HEK293 (cell line): ENCODE data around the gene VLDLR.

Experiments used
- CTCF ChIA-PET: fragments of 350-600 bp; formaldehyde crosslinking; extraction: SDS; loops from one replicate; lab custom pipeline; 2021; ENCODE audit warnings: antibody characterized with exemption; lab: Yijun Ruan, JAX
- POLR2A ChIA-PET: fragments of 300-600 bp; formaldehyde crosslinking; extraction: SDS; loops from one replicate; lab custom pipeline; 2020; ENCODE audit warnings: antibody characterized with exemption, inconsistent platforms; lab: Yijun Ruan, JAX
- H3K27ac ChIP-seq: fragments of 200-500 bp; sonication (Bioruptor generic); 2 replicates; pipeline ENCODE4 v1.5.1; 2014; ENCODE audit warnings: low read depth, low read length, control low read depth, inconsistent platforms; ENCODE audit errors: extremely low read depth
- H3K36me3 ChIP-seq, 2 experiments: fragments of 200-500 bp in 1 of 2; sonication (Bioruptor generic) in 1 of 2; 1 replicate in 1 of 2; 2 replicates in 1 of 2; pipeline ENCODE4 v1.5.1; 2014 to 2017; ENCODE audit warnings: inconsistent platforms in 2 of 2, low read length in 2 of 2; ENCODE audit not compliant: control insufficient read depth in 2 of 2, insufficient read depth in 1 of 2
- H3K4me1 ChIP-seq: fragments of 200-500 bp; sonication (Bioruptor generic); 2 replicates; pipeline ENCODE4 v1.5.1; 2014; ENCODE audit warnings: mild to moderate bottlenecking, low read length, inconsistent platforms; ENCODE audit not compliant: control insufficient read depth, insufficient read depth
- H3K4me3 ChIP-seq: 2 replicates; pipeline ENCODE4 v1.5.1; 2011; ENCODE audit warnings: low read depth, mild to moderate bottlenecking, control low read depth, low read length, moderate library complexity
- H3K9me3 ChIP-seq: fragments of 200-500 bp; sonication (Bioruptor generic); 2 replicates; pipeline ENCODE4 v1.5.1; 2014; ENCODE audit warnings: low read depth, low read length, inconsistent platforms; ENCODE audit not compliant: control insufficient read depth, insufficient read depth
- FEZF1 ChIP-seq: fragments of 450-650 bp; formaldehyde crosslinking; IDR thresholded peaks from 2 replicates; pipeline ENCODE4 v1.5.1; 2016; ENCODE audit warnings: missing biosample characterization, missing genetic modification characterization
- INSM2 ChIP-seq: fragments of 450-650 bp; formaldehyde crosslinking; IDR thresholded peaks from 2 replicates; pipeline ENCODE4 v1.5.1; 2016; ENCODE audit warnings: missing biosample characterization, missing genetic modification characterization
- MEIS1 ChIP-seq: sonication (generic); formaldehyde crosslinking; IDR thresholded peaks from 2 replicates; pipeline ENCODE4 v1.8.1; 2022; ENCODE audit warnings: missing genetic modification reagents, mild to moderate bottlenecking, borderline replicate concordance
- SALL2 ChIP-seq: fragments of 450-650 bp; formaldehyde crosslinking; IDR thresholded peaks from 2 replicates; pipeline ENCODE4 v1.5.0; 2017; ENCODE audit warnings: missing biosample characterization, mild to moderate bottlenecking, missing genetic modification characterization, borderline replicate concordance
- WT1 ChIP-seq: fragments of 450-650 bp; formaldehyde crosslinking; IDR thresholded peaks from 2 replicates; pipeline ENCODE4 v1.5.1; 2016; ENCODE audit warnings: missing biosample characterization, missing genetic modification characterization
- ZBTB17 ChIP-seq: fragments of 450-650 bp; formaldehyde crosslinking; IDR thresholded peaks from 2 replicates; pipeline ENCODE4 v1.5.1; 2016; ENCODE audit warnings: missing biosample characterization, missing genetic modification characterization
- ZBTB26 ChIP-seq: fragments of 450-650 bp; formaldehyde crosslinking; optimal IDR thresholded peaks from 2 replicates; pipeline ENCODE3; 2016; ENCODE audit warnings: missing biosample characterization, mild to moderate bottlenecking, missing genetic modification characterization
- ZIC2 ChIP-seq: fragments of 450-650 bp; formaldehyde crosslinking; IDR thresholded peaks from 2 replicates; pipeline ENCODE4 v1.5.1; 2016; ENCODE audit warnings: missing biosample characterization, missing genetic modification characterization
- ZNF112 ChIP-seq: fragments of 450-650 bp; formaldehyde crosslinking; IDR thresholded peaks from 2 replicates; pipeline ENCODE4 v1.5.0; 2017; ENCODE audit warnings: missing biosample characterization, missing genetic modification characterization
- ZNF146 ChIP-seq: fragments of 450-650 bp; formaldehyde crosslinking; IDR thresholded peaks from 2 replicates; pipeline ENCODE4 v1.5.1; 2016; ENCODE audit warnings: missing biosample characterization, missing genetic modification characterization
- ZNF157 ChIP-seq: fragments of 450-650 bp; formaldehyde crosslinking; IDR thresholded peaks from 2 replicates; pipeline ENCODE4 v1.5.1; 2016; ENCODE audit warnings: missing biosample characterization, missing genetic modification characterization
- ZNF266 ChIP-seq: fragments of 450-650 bp; formaldehyde crosslinking; IDR thresholded peaks from 2 replicates; pipeline ENCODE4 v1.5.1; 2016; ENCODE audit warnings: missing biosample characterization, missing genetic modification characterization, low read depth
- ZNF362 ChIP-seq: fragments of 450-650 bp; formaldehyde crosslinking; IDR thresholded peaks from 2 replicates; pipeline ENCODE4 v1.5.1; 2016; ENCODE audit warnings: missing biosample characterization, missing genetic modification characterization
- ZNF391 ChIP-seq: fragments of 450-650 bp; formaldehyde crosslinking; IDR thresholded peaks from 2 replicates; pipeline ENCODE4 v1.5.1; 2016; ENCODE audit warnings: low read depth, missing biosample characterization, missing genetic modification characterization, borderline replicate concordance
- ZNF473 ChIP-seq: fragments of 450-650 bp; formaldehyde crosslinking; IDR thresholded peaks from 2 replicates; pipeline ENCODE4 v1.5.1; 2017; ENCODE audit warnings: missing biosample characterization, missing genetic modification characterization
- ZNF513 ChIP-seq: fragments of 450-650 bp; IDR thresholded peaks from 2 replicates; pipeline ENCODE4 v1.5.1; 2018; ENCODE audit warnings: missing biosample characterization, missing genetic modification characterization
- ZNF521 ChIP-seq: fragments of 450-650 bp; formaldehyde crosslinking; IDR thresholded peaks from 2 replicates; pipeline ENCODE4 v1.5.1; 2017; ENCODE audit warnings: missing biosample characterization, mild to moderate bottlenecking, missing genetic modification characterization
- ZNF624 ChIP-seq: fragments of 450-650 bp; formaldehyde crosslinking; IDR thresholded peaks from 2 replicates; pipeline ENCODE4 v1.5.1; 2017; ENCODE audit warnings: missing biosample characterization, missing genetic modification characterization
- ZNF626 ChIP-seq: fragments of 450-650 bp; sonication (Bioruptor Pico); formaldehyde crosslinking; IDR thresholded peaks from 2 replicates; pipeline ENCODE4 v1.5.1; 2018; ENCODE audit warnings: missing biosample characterization, missing genetic modification characterization, inconsistent platforms
- ZNF629 ChIP-seq: fragments of 450-650 bp; formaldehyde crosslinking; IDR thresholded peaks from 2 replicates; pipeline ENCODE4 v1.5.1; 2017; ENCODE audit warnings: missing biosample characterization, missing genetic modification characterization
- ZNF660 ChIP-seq: fragments of 450-650 bp; IDR thresholded peaks from 2 replicates; pipeline ENCODE4 v1.5.1; 2018; ENCODE audit warnings: missing biosample characterization, mild to moderate bottlenecking, missing genetic modification characterization
- ZNF677 ChIP-seq: fragments of 450-650 bp; IDR thresholded peaks from 2 replicates; pipeline ENCODE4 v1.5.0; 2018; ENCODE audit warnings: missing biosample characterization, mild to moderate bottlenecking, missing genetic modification characterization, moderate library complexity
- ZNF76 ChIP-seq: fragments of 450-650 bp; formaldehyde crosslinking; IDR thresholded peaks from 2 replicates; pipeline ENCODE4; 2016; ENCODE audit warnings: low read depth, missing biosample characterization, missing genetic modification characterization, borderline replicate concordance
- ZNF777 ChIP-seq: fragments of 450-650 bp; formaldehyde crosslinking; IDR thresholded peaks from 2 replicates; pipeline ENCODE4 v1.5.1; 2017; ENCODE audit warnings: missing biosample characterization, missing genetic modification characterization, borderline replicate concordance

VLDLR gene

GRCh38 chr9:2630158-2630557, 8.6 kb downstream of the VLDLR start:
- Histone ChIP-seq H3K4me3 (no peak overlapping the region), H3K9me3 (no peaks in the 10 kb centered on the region), H3K27ac (no peak overlapping the region), H3K4me1 (no peaks in the 10 kb centered on the region), H3K36me3 (no peaks in the 10 kb centered on the region)
- no peak for TF ChIP-seq ZNF513 (tag by site-specific recombination)
- TF ChIP-seq ZNF777 (tag by site-specific recombination), result no peak
- peak; percentile 79 for TF ChIP-seq ZNF157 (tag by site-specific recombination)
- ChIA-PET CTCF (no interaction called here), POLR2A (no interaction called here)

- POLR2A ChIA-PET, result no interaction called here
- TF ChIP-seq ZNF146 (tag by site-specific recombination) (peak; percentile 59; the same call in 1 of the 2 replicates), ZNF626 (no peak)
- TF ChIP-seq, all 188 proteins: peak for 1
- H3K36me3 ChIP-seq, result no peaks in the 10 kb centered on the region
These were observed 9.7 kb downstream of the VLDLR start for GRCh38 chr9:2631263-2631662.

GRCh38 chr9:2634153-2634552, 12.6 kb downstream of the VLDLR start:
- CTCF ChIA-PET, result interaction anchor here (0.6 to 0.9 kb wide), 2 partner anchors 10 to 38 kb away, joined by 3 read pairs; no protein-coding TSS in a partner anchor
- no peak overlapping the region for H3K4me3 ChIP-seq
- H3K27ac ChIP-seq, result no peak overlapping the region
- no peak for TF ChIP-seq ZNF112
- TF ChIP-seq ZIC2 (tag by site-specific recombination), result no peak
- no peak for TF ChIP-seq INSM2 (tag by site-specific recombination)
- TF ChIP-seq SALL2 (tag by site-specific recombination), result no peak
- no peaks in the 10 kb centered on the region for H3K36me3 ChIP-seq
- POLR2A ChIA-PET, result no interaction called here
- H3K4me1 ChIP-seq, result no peaks in the 10 kb centered on the region
- no peaks in the 10 kb centered on the region for H3K9me3 ChIP-seq

More at GRCh38 chr9:2631263-2631662, 9.7 kb downstream of the VLDLR start:
- CTCF ChIA-PET, result no interaction called here
- Histone ChIP-seq H3K4me1 (no peaks in the 10 kb centered on the region), H3K27ac (no peak overlapping the region), H3K4me3 (no peak overlapping the region), H3K9me3 (no peaks in the 10 kb centered on the region)

- H3K4me3 ChIP-seq, result no peak overlapping the region
- no peak overlapping the region for H3K27ac ChIP-seq
- no peaks in the 10 kb centered on the region for H3K4me1 ChIP-seq
- H3K9me3 ChIP-seq, result no peaks in the 10 kb centered on the region
- H3K36me3 ChIP-seq, result peaks cover 0 to 2% of the 10 kb centered on the region in 2 experiments; a peak in 1 of 3 replicates
- ChIA-PET POLR2A (no interaction called here), CTCF (interaction anchor here (0.6 to 0.9 kb wide), 3 partner anchors 10 to 541 kb away, joined by 3 to 5 read pairs (median 3); no protein-coding TSS in a partner anchor)
- TF ChIP-seq ZNF629 (no peak), FEZF1 (no peak), ZNF391 (tag by site-specific recombination) (no peak), ZNF624 (tag by site-specific recombination) (no peak), ZNF521 (tag by site-specific recombination) (no peak), ZNF266 (tag by site-specific recombination) (no peak), MEIS1 (no peak), ZNF146 (tag by site-specific recombination) (no peak), ZNF362 (tag by site-specific recombination) (no peak), ZNF677 (tag by site-specific recombination) (no peak), ZBTB26 (tag by site-specific recombination) (no peak), ZNF660 (tag by site-specific recombination) (no peak), ZBTB17 (tag by site-specific recombination) (no peak), ZNF76 (tag by site-specific recombination) (no peak), WT1 (tag by site-specific recombination) (no peak), ZNF473 (tag by site-specific recombination) (no peak), ZNF157 (tag by site-specific recombination) (no peak)
These were observed 13.2 kb downstream of the VLDLR start for GRCh38 chr9:2634818-2635217.
